Hematopoietic multipotent progenitor cell (in vitro differentiated cells): ENCODE data around the gene HAPLN1. TPM values are rescaled to one million over a fixed set of nuclear protein-coding genes. Genes with fewer than 3 reads are reported as not detected.
"Not testable (repeated sequence)": the region's sequence is repeated elsewhere in the genome, so short reads cannot be mapped to it uniquely, and the experiment has no call there.

Experiments used
- DNase-seq, 3 donors: peaks; one replicate each; pipeline ENCODE4 v3.0.0-alpha.2; 2011 to 2015; ENCODE audit warnings: low read depth in 2 of 3, low spot score in 2 of 3
- total RNA-seq: library from RNA; depleted of rRNA; stranded (reverse); fragments of >200 nt; gene quantifications from one replicate; pipeline ENCODE4 v1.2.3, GENCODE V29; 2012

Gene HAPLN1
- total RNA-seq = not detected

DNA sequence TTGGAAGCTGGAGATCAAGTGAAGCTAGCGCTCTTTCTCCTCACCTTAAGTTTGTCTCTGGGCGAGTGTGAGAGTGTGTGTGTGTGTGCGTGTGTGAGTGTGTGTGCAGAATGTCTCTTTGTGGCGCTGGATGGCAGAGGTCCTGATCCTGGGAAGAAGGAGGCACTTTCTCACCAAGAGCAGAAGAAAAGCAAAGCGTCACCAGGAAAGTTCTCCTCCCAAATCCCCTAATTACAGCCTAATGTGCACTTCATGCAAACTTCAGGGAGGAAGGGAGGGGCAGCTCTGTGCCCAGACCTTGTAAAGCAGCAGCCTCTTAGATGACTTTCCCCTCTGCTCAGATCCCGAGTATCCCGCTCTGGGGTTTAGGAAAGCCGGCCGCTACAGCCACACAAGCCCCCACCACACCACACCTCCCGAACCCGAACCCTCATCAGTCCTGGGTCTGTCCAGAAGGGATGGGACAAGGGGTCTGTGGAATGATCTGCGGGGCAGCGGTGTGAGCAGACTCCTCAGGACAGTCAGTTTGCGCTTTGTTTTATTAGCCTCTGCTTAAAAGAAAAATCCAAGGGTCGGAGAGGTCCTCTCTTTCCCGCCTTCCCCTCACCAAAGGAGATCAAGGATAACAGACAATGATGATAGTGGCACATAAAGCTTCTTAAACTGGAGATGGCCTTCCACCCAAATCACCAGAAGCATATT, at the start of gene HAPLN1:
TSS of gene HAPLN1 (minus strand) at position 20 of the 702 bp plus-strand sequence. CDS start 47,332 bp downstream, outside the sequence.
- peak in 1 of 3 donors; percentile 3 for DNase-seq

DNA sequence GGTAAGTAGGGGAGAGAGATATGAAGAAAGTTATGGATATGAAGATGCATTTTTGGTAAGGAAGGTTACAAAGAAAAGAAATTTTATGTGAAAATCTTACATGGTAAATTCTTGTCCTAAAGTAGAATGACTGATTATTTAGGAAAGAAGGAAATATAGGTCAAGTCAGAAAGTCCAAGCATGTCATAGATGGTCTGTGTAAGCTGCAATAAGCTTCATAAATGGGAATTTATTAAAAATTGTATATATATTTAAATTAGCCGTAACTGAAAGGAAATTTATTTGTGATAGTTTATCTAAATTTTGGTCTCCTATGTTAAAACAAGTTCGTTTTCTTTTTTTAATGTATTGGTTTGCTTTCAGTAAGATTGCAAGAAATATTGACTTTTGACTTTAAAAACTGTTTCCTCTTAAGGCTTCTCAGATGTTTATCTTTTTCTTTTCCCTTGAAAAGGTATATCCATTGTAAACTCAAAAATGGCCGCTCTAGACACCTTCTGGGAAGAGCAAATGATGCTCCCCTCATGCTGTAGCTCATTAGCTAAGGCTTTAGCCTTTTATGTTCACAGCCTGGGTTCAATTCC, 46.8 kb upstream of the HAPLN1 start:
- DNase-seq = no peak

DNA sequence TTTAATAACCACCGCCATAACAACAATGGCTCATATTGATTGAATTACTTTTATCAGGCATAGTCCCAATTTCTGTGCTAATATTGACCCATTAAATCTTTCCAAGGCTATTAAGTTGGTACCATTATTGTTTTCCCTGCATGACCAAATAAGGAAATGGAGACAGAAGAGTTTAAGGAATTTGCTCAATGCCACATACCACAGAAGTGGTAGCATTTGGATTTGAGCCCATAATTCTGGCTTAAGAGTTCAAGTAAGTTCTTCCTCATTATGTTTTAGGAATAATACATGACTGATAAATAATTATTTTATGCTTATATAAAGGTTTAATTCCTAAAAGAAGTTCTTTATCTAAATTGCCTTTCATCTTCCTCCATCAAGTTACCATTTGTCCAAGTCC, 43.4 kb upstream of the HAPLN1 start:
- DNase-seq = no peak

DNA sequence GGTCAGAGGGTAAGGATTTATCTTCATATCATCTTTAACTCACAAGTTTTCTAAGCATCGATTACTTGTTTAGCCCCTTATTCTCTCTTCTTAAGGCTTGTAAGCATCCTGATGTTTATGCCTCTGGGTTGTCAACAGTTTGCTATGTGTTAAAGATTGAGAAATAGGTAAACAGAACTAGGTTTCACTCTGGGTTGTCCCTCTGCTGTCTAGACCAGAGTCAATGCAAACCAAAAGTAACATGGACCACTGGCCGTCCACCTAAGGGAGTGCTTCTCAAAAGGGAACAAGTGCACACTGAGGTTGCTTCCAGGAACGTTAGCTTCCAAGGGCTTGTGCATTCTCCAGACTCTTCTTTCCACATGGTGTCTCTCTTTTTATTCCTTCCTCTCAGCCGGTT, 39.9 kb upstream of the HAPLN1 start:
- DNase-seq = no peak

DNA sequence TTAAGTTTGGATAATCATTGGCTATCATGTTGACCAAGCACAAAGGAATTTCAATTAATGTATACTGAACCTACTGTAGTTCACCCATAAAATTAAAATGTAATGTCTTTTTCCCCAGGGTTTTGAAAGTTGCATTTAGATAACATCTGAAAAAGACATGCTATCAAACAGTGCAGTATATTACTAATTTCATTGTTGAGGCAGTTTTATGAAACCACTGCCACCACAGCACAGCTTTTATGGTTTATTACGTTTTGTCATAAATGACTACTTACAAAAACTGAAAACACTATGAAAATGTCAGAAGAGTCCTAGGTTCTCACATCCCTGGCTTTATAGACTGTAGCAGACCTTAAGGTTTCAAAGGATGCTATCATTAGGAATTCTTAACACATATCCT, 32.0 kb upstream of the HAPLN1 start:
- no peak for DNase-seq

DNA sequence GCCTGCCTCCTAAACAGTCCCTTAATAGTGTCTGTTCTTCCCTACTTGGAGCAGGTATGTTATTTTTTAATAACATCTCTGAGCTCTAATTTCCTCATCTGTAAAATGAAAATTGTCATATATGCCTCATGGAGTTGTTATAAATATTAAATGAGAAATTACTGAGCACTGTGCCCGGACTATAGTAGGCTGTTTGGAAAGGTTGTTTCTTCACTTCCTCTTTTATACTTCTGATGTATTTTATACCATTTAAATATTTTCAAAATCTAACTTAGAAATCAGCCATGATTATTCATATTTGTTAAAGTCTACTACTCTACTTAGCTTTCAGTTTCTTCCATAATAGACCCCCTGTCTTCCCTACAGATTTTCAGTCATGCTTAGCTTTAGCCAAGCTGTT, 30.5 kb upstream of the HAPLN1 start:
- DNase-seq = no peak

DNA sequence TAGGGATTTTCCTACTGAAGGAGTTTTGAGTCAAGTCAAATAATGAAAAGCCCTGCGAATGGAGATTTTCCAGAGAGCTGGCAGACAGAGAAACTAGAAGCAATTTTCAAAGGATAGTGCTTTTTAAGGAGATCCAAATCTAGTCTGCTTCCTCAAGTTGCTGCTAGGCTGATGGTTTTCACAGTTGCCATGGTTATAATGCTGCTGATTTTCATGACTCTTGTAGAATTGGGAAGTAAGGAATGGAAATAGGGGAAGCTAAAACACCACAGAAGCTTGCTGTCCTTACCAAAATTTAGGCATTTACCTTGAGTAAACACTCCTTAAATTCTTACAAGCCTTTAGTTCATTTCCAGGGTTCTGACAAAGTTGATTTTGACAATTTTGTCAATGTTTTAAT, 30.1 kb upstream of the HAPLN1 start:
- no peak for DNase-seq

DNA sequence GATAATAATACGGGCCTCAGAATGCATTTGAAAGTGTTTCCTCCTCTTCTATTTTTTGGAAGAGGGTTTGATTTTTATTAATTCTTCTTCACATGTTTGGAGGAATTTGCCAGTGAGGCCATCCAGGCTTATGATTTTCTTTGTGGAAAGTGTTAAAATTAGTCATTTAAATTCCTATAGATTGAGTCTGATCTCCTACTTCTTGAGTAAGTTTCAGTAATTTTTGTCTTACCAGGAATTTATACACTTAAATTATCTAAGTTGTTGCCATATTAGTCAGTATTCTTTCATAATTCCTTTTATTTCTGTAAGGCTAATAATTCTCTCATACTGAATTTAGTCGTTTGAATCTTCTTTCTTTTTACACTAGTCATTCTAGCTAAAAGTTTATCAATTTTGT, 25.2 kb upstream of the HAPLN1 start:
- DNase-seq = no peak

DNA sequence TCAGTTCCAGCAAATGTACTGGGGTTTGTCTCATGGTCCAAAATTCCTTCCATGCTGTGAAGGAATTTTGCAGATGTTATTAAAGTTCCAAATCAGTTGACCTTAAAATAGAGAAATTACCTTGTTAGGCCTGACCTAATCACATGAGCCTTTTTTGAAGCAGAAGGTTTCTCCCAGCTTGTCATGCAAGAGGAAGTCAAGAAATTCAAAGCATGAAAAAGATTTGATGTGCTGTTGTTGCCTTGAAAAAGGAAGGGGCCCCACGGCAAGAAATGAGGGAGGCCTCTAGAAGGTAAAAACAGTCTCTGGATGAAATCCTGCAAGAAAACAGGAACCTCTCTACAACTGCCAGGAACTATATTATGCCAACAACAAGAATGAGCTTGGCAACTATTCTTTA, 24.2 kb upstream of the HAPLN1 start:
- DNase-seq = peak in 1 of 3 donors; percentile 20

DNA sequence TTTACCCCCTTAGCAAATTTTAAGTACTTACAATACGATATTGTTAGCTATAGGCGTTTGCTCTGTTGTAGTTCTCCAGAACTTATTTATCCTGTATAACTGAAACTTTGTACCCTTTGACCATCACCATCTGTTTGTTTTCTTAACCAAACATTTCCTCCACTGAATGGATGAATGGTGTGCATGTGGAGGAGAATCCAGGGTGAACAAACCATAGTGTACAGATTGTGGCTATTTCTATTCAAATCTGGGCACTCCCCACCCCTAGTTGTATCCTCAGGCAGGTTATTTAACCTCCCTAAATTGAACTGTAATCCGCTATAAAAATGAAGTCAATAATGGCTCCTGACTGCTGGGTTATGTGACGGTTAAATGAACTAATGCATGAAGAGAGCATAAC, 21.4 kb upstream of the HAPLN1 start:
- DNase-seq = no peak

DNA sequence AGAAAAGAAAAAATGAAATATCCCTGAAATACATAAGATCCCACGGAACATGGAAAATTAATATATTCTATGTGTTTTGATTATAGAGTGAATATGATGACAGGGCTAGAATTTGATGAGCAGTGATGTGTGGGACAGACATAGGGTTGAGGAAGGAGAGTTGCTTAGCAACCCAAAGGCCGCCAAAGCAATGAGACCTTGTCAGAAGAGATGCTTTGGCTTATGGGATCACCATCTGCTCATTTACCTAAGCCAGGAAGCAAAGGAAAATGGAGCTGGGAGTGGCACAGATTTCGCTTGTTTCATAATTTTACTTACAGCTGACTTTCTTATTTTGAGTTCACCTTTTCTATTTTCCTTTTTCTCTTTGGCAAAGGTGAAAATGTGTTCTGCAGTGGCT, 20.9 kb upstream of the HAPLN1 start:
- DNase-seq = no peak

DNA sequence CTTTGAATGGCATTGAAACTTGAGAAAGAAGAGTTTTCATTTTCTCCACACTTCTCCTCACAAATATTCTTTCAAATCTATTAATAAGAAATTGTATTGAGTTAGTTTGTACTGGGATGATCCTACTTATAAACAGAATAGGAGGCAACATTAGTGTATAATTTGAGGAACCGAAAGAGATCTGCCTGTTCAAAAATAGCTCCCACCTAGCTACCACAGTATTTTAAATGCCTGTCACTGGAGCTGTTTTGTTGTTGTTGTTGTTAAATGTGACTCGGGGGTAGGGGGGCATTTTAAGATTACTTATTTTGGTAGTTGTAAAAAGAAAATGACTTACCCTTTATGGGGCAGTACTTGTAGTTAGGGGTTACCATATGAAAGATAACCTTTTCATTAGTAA, 20.1 kb upstream of the HAPLN1 start:
- no peak for DNase-seq

DNA sequence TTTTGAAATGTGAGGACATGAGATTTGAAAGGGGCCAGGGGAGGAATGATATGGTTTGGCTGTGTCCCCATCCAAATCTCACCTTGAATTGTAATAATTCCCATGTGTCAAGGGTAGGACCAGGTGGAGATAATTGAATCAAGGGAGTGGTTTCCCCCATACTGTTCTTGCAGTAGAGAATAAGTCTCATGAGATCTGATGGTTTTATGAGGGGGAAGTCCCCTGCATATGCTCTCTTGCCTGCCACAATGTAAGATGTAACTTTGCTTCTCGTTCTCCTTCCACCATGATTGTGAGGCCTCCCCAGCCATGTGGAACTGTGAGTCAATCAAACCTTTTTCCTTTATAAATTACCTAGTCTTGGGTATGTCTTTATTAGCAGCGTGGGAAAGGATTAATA, 15.5 kb upstream of the HAPLN1 start:
- not testable (repeated sequence) for DNase-seq

DNA sequence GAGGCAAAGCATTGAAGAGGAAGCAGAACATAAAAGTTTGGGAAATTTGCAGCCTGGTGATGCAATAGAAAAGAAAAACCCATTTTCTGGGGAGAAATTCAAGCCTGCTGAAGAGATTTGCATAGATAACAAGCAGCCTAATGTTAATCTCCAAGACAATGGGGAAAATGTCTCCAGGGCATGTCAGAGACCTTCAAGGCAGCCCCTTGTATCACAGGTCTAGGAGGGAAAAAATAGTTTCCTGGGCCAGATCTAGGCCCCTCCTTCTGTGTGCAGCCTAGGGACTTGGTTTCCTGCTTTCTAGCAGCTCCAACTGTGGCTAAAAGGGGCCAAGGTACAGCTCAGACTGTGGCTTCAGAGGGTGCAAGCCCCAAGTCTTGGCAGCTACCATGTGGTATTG, 14.4 kb upstream of the HAPLN1 start:
- not testable (repeated sequence) for DNase-seq

DNA sequence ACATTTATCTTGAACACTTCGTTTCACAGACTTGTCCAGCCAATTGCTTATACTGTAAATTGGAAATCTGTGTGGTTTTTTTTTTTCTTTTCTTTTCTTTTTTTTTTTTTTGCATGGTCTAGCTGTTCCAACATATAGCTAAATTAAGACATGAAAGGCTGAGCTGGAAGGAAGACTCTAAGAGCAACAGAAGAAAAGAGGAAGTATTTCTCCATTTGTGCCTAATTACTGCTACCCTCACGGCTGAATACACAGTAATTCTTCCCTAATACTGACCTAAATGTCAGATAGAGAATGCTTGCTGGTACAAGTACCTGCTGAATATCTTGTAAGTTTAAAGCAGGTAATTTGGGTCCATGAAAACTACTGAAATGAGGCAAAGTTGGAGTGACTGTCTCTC, 11.0 kb upstream of the HAPLN1 start:
- DNase-seq = peak in 1 of 3 donors; percentile 6

DNA sequence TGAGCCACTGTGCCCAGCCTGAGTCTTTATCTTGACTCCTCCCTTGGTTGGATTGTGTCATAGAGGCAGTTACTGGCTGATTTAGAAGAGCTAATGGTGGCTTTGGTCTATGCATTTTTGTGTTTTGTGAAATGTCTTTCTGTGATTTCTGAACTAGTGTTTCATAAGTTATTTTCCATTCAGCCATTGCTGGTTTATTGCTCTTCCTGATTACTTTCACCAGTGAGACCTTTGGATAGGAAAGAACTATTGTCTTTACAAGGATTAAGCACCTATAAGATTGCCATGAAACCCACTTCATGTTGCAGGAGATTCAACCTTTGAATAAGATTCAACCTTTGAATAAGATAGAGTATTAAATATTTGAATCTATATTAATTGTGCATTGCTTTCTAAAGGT, 8.7 kb upstream of the HAPLN1 start:
- DNase-seq = no peak

DNA sequence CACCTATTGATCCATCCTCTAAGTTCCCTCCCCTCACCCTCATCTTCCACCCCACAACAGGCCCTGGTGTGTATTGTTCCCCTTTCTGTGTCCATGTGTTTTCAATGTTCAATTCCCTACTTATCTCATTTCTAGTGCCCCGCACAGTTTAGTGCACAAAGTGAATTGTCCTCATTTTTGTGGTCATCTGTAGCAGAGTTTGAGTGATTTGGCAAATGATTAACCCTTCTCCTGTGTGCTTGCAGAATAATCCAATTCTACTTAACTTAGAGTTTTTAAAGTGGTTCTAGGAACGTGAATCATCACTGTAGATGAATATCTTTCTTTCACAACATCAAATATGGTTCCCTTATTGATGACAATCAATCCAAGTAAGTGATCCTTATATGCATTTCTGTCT, 6.3 kb upstream of the HAPLN1 start:
- no peak for DNase-seq

DNA sequence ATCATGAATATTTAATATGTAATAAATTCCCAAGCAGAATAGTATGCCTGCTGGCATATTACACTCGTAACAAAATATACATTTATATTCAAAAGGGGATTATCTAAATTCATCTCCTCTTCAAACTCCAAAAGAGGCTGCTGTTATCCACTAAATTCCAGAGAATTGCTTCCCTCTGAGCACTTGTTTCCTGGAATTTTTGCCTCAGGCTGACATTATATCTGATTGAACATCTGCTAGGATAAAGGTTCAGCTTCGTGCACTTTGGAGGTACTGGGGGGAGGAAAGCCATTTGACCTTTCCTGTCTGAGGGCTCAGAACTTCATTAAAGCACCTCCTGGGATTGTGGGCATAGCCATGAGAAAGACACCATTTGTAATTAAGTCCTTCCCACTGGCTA, 4.3 kb upstream of the HAPLN1 start:
- no peak for DNase-seq

DNA sequence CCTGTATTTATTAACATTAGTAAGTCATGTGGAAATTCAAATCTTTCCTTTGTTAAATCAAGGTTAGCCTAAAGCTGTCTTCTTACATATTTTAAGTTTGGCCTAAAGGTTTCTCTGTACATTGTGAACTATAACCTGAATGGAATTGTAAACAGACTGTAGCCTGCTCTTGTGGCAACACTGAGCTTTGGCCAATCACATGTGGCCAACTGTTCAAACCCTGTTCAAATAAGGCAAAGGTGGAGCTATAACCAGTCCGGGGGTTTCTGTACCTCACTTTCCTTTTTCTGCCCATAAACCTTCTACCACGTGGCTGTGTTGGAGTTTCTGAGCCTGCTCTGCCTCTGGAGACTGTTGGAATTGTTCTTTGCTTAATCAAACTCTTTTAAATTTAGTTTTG, 3.3 kb upstream of the HAPLN1 start:
- no peak for DNase-seq

DNA sequence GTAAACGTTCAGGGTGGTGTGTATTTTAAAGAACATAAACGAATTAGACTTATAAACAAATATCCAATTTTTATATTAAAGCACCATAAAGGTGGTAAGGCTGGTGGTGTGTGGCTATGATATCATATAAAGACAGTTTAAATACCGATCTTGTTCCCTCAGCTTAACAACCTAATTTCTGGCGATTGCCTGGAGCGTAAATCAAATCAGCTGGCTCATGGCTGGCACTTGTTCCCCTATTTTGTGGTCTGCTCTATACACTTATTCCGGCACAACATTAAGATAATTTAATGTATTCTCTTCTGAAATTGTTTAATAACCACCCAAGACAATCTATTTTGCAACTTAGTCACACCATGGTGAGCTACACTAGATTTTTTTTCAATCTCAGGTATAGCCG, 2.4 kb upstream of the HAPLN1 start:
- peak in 1 of 3 donors; percentile 20 for DNase-seq

DNA sequence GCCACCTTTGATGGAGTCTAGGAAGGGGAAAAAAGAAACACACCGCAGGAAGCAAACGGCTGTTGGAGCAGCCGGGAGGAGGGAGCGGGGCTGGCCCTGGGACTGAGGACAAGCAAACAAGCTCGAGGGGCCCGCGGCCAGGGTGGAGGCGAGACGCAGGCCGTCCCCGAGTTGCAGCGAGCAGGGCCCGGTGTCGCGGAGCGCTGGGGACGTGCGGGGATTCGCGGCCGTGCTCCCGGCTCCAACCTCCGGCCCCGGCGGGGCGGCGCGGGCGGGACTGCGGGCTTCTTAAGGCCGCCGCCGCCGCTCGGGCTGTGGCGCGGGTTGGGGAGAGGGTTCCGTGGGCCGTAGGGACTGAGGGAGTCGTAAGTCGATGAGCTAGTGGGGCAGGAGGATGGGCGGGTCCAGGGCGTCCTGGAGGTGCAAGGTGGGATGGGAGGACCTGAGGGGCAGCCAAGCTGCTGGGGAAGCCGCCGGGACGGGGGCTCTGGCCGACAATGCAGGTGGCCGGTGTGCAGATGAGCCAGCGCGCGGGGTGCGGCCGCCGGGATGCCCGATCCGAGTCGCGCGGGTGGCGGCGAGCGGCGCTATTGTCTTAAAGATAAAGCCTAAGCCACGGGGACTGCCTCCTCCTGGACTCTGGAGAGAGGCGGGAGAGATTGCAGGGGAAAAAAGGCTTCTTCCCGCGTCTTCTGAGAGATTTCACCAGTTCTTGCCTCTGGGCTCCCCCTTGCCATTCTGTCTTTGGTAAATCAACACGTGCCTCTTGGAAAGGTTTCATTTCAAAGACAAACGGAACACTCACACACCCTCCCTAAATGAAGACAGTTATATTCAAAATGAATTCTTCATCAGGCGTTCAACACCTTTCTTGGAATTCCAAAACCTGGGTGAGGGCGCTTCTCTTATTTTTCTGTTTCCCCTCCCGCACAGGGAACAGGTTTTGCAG, 1.6 kb upstream of the HAPLN1 start:
- peak in 2 of 3 donors; percentile 18 to 24 for DNase-seq
